HG02610 (cell line): Measurements from ENCODE around the gene CALM1.

ENCODE experiments used
- ATAC-seq: cut with Tn5 transposase; IDR thresholded peaks from one replicate; pipeline ENCODE4 v1.9.1; 2021; ENCODE audit warnings: mild to moderate bottlenecking, moderate library complexity; ENCODE audit not compliant: unreplicated experiment

The CALM1 gene

DNA sequence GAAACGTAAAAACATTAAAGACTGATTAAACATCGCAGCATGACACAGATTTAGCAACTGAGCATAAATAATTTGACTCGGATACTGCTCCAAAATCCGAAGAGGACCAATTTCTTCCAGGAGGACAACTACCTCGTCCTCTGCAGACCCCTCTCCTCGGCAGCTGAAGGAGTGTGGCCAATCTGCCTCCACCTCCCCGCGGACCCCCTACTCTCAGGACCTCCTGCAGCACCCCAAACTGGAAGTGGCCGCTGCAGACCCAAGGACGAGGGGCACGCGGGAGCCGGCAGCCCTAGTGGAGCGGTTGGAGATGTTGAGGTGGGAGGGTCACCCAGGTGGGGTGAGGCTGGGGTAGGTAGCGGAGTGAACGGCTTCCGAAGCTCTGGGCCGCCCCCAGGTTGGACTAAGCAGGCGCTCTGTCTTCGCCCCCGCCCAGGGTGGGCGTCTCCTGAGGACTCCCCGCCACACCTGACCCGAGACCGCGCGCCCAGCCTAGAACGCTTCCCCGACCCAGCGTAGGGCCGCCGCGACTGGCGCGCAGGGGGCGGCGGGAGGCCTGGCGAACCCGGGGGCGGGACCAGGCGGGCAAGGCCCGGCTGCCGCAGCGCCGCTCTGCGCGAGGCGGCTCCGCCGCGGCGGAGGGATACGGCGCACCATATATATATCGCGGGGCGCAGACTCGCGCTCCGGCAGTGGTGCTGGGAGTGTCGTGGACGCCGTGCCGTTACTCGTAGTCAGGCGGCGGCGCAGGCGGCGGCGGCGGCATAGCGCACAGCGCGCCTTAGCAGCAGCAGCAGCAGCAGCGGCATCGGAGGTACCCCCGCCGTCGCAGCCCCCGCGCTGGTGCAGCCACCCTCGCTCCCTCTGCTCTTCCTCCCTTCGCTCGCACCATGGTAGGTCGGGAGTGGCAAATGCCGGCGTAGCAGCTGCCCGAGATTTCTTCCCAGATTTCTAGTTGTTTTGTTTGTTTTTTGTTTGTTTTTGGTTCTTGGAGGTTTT lies at the start of gene CALM1:
TSS of gene CALM1 (plus strand) at position 689 of the 999 bp plus-strand sequence. CDS start at position 891, 202 bp downstream.
- peak; percentile 71 for ATAC-seq

DNA sequence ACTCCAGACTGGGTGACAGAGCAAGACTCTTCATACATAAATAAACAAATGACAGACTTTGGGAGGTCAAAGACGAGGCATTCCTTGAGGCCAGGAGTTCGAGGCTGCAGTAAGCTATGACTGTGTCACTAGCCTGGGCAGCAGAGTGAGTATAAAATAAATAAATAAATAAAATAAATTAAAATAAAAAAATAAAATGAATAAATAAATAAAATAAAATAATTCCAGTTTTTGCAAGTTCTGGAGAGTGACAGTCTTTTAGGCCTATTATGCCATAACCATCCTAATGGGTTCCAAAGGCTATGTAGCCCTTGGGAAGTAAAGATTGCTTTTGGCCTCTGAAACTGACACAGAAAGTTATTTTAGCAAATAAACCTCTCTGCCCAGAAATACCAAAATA lies 48.6 kb upstream of the CALM1 start:
- ATAC-seq, result no peak

DNA sequence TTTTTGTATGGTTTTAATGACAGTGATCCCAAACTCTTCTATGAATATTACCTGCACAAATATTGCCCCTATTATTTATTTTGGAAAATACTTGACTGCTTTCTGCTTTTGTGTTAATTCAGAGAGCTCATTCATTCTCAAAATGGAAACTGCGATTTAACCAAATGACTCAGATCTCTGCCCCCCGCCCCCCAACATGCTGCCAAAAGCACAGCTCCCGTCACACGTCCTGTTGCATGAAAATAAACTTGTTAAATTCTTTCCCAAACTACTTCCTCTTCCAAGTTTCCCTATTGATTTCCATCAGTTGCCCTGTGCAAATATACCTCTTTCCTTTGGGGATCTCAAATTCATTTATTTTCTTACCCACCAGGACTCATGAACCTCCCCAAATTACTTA lies 47.1 kb upstream of the CALM1 start:
- ATAC-seq, result no peak

DNA sequence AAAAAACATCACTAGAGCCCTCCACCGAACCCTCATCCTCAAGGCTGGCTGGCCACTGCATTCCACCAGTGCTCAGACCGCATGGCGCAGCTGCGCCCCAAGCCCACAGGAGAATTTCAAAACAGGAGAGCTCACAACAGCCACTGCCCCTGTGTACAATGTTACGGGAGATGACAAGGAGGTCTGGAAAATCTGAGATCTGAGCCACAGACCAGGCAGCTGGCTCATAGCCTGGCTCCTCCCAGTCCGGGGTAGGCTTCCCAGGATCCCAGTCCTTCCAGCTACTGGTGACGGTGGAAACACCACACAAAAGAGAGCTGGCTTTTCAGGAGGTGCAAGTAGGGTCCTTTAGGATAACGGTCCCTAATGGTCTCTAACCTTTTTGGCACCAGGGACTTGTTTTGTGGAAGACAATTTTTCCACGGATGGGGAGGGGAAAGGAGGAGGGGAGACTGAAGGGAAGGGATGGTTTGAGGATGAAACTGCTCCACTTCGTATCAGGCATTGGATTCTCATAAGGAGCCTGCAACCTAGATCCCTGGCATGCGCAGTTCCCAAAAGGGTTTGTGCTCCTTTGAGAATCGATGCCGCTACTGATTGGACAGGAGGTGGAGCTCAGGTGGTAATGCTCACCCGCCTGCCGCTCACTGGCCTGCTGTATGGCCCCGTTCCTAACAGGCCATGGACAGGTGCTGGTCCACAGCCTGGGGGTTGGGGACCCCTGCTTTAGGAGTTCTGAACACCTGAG lies 42.1 kb upstream of the CALM1 start:
- no peak for ATAC-seq

DNA sequence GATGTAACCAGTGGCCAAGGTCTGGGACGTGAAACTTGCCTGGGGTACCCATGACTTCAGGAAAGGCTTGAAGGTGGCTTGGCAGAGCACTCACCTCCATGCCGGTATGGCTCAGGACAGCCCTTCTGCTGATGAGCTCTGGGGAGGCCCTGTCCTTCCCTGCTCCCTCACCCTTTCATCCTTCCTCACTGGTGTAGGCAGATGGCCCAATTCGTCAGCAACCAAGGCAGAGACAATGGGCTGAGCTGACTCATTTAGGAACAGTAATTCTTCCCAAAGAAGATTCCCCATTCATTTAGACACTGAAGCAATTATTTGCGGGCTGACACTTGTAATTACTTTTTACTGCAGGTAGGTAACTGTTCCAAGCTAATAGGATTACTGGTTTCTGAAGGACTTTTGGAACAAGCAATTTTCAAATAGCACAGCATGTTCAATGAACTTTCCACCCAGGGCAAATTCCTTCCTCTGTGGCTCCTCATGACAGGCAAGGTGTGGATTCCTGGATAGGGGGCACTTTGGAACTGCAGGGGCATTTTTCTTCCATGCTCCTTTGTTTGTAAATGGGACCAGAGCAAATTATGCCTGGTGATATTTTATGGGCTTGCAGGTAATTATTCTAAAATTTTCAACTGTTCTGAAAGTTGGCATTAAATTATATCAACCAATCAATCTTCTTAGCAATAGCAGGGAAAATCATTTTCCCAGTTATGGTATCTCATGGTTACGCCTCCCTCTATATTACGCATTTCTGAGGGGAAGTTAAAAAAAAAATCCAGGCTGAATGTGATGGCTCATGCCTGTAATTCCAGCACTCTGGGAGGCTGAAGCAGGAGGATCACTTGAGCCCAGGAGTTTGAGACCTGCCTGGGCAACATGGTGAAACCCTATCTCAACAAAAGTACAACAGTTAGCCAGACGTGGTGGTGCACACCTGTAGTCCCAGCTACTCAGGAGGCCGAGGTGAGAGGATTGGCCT lies 41.0 kb upstream of the CALM1 start:
- no peak for ATAC-seq

DNA sequence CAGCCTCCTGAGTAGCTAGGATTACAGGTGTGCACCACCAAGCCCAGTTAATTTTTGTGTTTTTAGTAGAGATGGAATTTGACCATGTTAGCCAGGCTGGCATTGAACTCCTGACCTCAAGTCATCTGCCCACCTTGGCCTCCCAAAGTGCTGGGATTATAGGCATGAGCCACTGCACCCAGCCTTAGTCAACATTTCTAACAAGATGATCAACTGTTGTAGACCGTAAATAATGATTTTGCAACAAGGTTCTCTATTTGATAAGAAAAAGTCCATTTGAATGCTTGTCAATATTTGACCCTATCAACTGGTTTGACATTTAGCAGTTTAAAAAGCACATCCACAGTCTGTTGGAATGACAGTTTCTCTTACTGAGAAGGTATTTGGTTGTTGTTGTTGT lies 39.9 kb upstream of the CALM1 start:
- no peak for ATAC-seq

DNA sequence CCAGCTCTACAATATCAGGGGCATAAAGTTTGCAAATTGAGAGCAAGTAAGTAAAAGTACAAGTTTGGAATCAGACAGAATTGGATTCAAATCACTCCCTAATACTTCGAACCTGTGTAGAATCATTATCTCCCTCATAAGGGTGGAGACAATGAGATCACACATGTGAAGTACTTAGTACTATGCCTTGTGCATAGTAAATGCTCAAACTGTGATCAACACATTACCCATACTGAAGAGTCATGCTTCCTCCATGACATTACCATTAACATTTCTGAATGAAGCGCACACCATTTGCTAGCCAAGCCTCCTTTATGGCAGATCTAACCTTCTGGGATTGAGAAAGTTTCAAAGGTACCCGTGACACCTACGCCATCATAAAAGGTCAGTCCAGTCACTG lies 38.5 kb upstream of the CALM1 start:
- no peak for ATAC-seq

DNA sequence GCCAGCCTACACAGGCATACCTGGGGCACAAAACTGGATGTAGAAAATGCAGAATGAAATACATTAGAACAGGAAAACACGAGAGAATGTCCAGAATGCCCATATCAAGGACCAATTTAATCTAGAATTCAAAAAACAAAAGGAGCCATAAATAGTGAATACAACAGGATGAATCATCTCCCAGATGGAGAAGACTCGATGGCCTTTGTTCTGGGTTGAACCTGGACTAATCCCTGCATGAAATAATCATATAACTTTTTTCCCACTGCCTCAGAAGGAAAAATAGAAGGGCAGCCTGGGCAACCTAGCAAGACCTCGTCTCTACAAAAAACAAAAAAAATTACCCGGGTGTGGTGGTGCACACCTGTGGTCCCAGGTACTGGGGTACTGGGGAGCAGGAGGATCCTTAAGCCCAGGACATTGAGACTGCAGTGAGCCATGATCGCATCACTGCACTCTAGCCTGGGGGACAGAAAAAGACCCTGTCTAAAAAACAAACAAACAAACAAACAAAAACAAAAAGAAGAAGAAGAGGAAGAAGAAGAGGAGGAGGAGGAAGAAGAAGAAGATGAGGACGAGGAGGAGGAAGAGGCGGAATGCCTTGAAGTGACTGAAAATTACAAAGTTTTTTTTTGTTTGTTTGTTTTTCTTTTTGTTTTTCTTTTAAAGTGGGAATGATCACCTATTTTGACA lies 34.8 kb upstream of the CALM1 start:
- ATAC-seq, result no peak

DNA sequence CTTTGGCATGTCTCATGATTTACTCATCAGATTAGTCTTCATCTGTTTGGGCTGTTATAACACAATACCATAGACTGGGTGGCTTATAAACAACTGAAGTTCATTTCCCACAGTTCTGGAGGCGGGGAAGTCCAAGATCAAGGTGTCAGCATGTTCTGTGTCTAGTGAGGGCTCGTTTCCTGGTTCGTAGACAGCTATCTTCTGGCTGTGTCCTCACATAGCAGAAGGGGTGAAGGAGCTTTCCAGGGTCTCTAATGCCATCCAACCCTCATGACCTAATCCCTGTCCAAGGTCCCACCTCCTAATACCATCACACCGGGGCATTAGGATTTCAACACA lies 34.3 kb upstream of the CALM1 start:
- no peak for ATAC-seq

DNA sequence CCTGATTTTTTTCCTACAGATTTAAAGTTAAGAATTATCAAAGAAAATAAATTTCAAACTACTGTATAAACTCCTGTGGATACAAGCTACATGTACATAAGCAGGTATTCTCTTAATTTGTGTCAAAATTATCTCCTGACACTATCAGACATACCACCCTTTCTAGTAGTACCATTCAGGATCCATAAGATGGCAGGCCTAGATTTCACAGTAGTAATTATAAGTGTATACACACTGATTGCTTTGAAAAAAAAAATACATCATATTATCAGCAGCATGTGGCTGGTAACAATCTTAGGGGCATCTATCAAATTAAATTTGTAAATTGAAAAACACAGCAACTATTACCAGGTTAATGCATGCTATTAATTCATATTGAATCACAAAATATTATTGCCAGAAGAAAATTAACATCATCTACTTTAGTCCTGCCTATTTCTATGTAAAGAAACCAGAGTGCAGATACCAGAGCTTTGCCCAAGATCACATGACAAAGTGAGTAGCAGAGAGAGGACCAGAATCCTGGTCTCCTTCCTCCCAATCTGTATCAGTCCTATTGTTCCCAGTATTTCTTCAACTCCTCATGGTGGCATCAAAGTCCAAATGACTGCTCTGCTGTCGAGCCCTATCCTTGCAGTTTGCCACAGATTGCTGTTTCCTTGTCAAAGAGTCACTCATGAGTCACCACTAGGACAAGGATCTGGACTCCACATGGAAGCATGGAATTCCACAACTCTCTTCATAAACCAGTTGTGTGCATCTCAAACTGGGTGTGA lies 27.7 kb upstream of the CALM1 start:
- ATAC-seq, result no peak

DNA sequence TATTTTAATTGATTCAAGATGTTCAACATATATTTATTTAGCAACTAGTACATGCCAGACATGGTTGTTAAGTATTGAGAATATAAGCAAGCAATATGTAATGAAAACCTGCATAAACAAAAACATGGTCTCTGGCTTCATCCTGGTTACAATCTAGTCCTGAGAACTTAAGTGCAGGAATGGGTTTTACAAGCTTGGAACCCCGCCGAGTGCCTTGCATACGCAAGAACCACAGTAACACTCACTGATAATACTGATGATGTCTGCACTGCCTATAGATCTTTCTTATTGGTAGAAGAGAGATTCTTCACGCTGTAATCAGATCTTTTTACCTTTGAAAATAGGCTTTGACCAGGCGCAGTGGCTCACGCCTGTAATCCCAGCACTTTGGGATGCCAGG lies 22.9 kb upstream of the CALM1 start:
- ATAC-seq, result no peak

DNA sequence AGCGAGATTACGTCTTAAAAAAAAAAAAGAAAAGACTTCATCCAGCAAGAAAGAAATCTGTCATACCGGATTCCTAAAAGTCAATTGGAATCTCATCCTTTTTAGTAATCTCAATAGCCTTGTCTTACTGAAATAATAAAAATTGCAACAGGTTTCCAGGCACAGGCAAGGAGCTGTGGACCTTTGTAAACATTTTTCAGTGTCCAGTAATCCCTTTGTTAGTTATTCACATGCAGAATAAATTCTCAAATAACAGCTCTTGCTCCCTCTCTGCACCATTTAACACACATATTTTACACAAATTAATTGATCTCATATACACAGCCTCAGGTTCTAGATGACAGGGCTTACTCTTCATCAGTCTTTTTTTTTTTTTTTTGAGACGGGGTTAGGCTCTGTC lies 22.0 kb upstream of the CALM1 start:
- no peak for ATAC-seq

DNA sequence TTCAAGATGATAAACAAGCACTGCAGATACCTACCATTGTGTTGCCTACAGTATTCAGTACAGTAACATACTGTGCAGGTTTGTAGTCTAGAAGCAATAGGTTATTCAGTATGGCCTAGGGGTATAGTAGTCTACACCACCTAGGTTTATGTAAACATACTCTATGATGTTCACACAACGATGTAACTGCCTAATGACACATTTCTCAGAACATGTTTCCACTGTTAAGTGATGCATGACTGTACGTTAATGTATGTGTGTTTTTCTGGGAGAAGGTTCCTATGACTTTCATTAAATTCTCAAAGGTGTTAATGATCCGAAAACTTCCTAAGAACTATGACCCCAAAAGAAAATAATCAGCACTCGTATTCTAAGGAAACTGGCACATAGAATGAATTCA lies 20.9 kb upstream of the CALM1 start:
- no peak for ATAC-seq

DNA sequence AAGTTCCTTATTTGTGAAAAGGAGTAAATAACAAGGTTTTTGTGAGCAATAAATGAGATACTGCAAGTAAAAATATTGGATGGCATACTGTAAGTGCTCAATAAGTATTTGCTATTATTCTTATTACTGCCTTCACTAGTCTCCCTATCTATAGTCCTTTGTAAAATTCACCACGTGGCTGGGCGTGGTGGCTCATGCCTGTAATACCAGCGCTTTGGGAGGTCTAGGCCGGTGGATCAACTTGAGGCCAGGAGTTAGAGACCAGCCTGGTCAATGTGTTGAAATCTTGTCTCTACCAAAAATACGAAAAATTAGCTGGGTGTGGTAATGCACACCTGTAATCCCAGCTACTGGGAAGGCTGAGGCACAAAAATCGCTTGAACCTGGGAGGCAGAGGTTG lies 18.6 kb upstream of the CALM1 start:
- no peak for ATAC-seq

DNA sequence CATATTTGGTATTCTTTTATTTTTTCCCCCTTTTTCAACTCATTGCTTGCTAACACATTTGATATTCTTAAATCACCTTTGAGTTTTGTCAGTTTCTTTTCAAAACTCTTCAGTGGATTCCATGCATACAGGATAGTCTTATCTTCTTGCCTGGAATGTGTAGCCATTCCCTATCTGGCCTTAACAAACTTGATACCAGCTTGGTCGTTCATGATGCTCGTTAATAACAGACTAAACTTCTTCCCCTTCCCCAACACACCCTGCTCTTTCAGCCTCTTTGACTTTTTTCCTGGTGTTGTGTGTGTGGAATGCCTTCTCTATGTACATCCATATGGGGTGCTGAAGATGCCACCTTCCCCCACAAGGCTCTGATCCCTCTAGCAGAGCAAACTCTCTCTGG lies 17.7 kb upstream of the CALM1 start:
- no peak for ATAC-seq

DNA sequence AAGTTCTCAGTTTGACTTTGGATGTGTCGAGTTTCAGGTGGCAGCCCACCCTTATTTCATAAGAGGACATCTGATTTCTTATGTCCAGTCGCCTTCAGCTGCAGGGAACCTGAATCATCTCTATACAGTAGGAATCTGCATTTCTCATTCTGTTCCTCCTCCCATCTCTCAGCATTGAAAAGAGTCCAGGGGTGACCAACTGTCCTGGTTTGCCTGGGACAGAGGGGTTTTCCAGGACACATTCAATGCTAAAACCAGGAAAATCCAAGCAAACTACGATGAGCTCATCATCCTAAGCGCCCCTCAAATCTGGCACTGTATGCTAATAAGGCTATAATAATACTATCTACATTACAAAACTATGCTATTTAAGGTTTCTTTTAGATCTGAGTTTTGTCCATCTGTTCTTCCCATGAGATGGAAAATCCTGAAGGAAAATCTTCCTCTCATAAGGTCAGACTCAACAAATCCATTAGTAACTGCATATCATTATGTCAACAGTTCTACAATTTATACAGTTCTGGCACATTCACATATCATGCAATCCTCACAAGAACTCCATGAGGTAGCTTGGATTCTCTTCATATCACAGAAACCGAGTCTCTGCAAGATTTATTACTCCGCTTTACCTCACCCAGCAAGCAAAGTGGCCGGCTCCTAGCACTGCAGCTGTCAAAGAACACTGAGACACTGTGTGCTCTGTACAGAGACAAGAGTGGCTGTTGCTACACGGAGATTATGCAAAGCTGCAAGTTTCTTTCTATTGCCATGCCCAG lies 15.6 kb upstream of the CALM1 start:
- no peak for ATAC-seq

DNA sequence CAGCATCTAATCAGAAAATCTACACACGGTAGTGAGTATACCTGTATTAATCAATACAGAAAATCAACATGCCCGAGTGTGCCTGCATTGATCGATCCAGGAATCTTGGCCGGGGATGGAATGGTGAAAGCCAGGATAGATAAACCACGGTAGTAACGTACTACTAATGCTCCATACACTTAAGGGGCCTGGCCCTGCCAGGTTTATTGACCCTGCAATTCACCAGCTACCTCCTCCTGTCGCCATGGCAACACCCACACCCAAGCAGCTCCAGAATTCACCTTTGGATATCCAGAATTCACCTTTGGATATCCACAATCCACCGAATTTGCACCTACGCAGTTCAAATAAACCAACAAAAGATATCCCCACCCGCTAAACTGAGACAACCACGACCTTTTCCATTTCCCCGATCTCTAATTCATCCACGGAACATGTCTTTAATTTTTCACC lies 14.8 kb upstream of the CALM1 start:
- ATAC-seq, result no peak

DNA sequence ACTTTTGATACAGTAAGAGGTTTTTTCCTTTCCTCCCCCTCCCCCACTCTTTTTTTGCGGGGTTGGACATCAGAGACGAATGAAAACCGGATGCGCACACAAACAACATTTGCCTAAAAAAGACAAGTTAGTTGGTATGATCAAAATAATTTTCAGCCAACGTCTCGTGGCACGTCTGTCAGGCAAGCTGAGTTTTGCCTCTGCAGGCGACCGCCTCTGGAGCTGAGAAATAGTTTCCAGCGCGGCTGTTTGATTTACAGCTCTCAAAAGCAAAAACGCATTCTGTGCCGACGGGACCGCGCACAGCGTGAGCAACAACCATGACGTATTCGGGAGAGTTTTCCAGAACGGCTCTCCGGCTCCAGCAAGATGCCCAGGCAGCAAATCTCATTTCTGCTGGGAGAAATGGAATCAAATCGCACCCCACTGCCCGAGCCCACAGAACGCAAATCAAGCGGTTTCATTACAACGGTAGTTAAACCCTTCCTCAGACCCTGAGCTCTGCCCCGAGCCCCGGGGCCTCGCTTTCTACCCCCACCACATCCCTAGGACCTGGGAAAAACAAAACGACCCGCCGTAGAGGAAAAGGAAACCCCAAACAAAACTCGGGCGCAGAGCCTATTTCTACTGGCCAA lies 14.2 kb upstream of the CALM1 start:
- peak; percentile 1 for ATAC-seq
